GM20431 (cell line): Measurements from ENCODE around the gene SEC62.

Experiments
- in situ Hi-C: fragments of 300-500 bp; cut with MseI, MboI; formaldehyde crosslinking; loops from one replicate; pipeline ENCODE4 v1.15.0; 2020; ENCODE audit warnings: low sequenced_read_pairs; ENCODE audit not compliant: unreplicated experiment

The SEC62 gene

DNA sequence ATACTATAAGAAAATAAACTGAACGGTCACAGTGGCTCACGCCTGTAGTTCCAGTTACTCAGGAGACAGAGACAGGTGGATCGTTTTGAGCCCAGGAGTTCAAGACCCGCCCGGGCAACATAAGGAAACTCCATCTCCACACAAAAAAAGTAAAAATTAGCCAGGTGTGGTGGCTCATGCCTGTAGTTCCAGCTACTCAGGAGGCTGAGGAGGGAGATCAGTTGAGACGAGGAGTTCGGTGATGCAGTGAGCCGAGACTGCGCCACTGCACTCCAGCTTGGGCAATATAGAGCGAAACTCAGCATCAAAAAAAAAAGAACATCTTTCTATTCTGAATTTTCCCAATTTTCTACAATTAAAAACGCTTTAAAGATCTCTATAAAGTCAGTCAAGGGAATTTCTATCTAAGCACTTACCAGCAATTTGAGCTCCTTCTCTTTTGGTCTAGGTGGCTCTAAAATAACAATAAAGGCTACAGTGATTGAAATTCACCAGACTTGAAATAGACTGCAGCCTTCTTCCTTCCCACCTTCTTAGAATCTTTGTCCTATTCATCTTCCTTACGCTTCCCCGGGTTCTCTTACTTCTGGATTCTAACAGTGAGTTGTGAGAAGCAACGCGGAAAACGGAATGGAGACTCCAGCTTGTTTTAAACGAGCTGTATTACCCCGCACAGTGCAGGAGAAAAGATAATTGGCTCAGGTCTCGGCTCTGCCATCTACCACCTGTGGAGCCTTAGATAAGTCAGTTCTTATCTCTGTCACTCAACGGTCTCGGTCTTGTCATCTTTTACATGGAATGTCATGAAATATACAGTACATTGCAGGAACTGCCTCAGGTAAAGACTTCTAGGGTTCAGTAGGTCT is 812 bp upstream of the SEC62 start:
- in situ Hi-C loops = no loop called here

DNA sequence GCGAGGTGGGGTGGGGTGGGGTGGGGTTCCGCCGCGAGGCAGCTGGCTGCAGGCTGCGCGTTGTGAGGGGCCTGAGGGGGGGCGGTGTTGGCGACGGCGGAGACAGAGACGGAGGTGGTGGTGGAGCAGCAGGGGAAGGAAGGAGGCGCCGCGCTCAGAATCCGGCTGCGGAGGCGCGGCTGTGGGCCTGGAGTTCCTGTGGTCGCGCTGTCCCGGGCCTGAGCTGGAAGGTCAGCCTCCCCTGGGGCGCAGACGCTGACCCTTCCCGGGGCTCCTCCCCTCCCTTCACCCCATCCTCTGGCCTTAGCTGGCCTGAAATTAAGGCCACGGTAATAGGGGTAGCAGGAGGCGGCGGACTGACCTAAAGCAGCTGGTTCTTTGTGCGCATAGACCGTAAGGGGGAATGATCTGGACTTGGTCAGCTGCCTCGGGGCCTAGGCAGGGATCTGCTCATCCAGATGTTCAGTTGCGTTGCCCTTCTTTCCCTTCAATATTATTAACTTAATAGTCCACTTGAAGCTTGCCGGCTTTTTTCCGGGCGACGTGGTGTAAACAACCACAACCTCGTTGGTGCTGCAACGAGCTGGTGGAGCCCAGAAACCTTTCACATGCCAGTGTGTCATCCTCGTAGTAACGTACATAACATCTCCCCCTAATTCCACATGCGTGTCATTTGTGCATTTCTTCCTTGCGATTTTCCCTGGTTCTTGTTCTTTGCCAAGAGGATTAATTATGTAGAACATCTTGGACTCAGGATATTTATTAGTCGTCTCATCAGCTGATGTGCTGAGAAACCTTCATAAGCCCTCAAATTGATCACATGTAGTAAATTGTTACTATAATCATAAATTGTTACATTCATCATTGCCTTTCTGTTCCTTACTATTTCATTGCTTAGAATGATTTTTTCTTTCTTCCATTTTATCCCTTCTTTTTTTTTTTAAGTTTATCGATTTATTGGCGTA is 626 bp downstream of the SEC62 start:
- in situ Hi-C loops = no loop called here

DNA sequence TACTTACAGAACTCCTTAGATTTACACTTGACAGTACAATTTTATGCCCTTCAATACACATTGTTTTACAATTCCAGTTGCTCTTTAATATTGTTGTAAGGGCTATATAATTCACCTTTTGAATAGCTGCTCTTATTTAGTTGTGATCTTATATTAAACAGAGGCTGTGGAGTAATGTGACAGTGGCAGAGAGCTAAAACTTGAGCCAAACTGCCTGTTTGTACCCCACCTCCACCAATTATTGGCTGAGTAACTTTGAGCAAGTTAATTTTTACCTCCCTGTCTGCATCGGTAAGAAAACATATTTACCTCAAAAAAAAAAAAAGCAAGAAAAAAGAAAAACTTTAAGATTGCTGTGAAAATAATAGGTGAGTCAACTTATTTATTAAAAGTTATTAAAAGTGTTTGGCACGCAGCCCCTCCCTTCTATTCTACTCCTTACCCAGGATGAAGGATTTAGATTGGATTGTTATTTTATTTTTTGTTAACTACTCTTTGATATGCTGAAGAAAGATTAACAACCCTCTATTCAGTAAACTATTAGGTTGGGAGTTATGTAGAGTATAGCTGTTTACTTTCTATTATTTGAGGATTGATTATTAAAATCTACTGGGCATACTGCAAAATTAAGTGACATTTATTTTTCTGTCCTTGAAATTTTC is 1.7 kb downstream of the SEC62 start:
- in situ Hi-C loops = no loop called here

DNA sequence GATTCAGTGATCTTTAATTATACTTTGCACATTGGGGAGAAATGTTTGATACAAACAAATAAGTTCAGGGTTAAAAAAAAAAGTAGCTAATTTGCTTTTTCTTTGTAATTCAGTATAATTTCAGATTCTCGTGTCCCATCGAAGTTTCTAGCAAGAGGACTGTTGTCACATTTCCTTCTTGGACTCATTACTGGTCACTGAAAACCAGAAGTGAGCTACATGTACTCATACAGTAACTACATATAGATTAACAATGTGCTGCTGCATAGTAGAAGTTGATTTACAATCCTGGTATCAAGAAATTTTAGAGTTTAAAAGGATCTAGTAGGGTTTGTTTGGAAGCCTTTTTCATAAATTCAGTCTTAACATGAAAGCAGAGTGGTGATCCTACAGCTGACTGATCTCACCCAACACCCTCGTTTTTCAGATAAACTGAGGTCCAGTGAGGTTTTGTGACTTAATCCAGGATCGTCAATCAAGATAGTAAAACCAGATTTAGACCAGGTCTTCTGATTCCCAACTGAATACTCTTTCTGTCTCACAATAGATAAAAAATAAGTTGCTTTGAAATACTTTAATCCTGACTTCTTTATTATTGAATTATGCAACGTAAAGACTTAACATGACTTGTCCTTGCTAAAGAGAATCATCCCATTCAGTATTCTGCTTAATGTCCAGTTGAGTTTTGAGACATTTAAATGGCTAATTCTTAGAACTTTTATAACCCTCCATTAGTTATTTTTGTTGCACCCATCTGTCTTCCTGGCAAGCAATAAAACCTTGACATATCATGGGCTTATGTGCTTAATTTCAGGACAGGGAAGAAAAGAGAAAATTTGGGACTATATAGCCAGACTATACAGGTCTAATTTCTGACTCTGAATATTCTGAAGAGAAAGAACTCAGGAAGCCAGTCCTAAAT is 2.8 kb downstream of the SEC62 start:
- in situ Hi-C loops = no loop called here

DNA sequence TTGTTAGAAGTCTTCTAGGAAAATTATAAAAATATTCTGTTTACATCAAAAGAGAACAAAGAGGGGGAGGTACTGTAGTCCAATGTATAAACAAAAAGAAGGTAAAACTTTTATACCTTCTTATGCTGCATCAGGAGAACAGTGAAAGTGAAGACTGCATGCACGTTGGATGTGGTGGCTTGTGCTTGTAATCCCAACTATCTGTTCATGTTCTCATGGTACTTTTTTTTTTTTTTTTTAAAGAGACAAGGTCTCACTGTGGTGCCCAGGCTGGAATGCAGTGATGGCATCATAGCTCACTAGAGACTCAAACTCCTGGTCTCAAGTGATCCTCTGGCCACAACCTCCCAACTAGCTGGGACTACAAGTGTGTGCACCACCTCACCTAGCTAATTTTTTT is 4.2 kb downstream of the SEC62 start:
- in situ Hi-C loops = no loop called here

DNA sequence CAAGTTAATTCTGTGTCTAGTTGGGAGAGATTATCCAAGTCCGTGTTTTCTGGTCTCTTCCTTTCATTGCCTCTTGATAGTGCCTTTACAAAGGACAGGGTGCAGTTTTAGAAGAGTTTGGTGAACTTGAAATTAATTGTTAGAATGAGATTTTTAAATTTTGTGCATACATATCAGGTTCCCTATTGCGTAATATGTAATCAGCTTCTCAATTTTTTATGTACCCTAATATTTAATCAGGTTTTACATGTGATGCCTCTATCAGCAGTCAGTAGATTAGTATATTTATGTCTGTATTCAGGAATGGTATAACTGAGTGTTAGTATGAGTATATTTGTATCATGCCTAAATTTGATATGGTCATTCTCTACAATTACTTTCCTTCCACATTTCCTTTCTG is 4.9 kb downstream of the SEC62 start:
- in situ Hi-C loops = no loop called here

DNA sequence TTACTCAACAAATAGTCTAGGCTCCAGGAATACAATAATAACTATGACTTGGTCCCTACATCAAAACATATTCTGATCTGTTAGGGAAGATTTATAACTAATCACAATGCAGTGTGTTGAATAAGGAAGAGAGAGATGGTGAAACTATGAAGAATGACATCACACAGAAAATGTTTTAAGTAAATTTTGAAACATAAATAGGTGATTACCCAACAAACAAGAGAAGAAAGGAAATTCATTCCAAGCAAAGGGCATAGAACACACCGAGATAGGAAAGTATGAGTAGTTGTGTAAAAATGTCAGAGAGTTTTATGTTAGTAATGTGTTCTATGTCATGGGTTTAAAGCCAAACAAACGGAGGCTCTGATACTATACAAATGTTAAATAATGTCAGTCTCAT is 13.4 kb downstream of the SEC62 start:
- in situ Hi-C loops = no loop called here

DNA sequence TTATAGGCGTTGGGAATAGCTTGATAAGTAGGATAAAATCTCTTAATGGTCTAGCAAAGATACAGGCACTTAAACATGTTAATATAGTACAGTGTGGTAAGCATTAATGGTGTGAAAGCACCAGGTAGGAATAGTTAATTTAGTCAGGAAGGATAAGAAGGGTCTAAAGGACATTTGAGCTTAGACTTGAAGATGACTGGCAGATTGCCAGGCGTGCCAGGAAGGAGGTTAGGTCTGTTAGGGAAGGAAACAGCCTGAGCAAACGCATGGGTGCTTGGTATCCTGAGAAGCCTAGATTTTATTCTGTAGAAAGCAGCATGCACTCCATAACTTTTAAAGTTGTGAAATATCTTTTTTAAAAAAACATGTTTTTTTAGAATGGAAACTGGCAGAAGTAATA is 17.7 kb downstream of the SEC62 start:
- in situ Hi-C loops = no loop called here

DNA sequence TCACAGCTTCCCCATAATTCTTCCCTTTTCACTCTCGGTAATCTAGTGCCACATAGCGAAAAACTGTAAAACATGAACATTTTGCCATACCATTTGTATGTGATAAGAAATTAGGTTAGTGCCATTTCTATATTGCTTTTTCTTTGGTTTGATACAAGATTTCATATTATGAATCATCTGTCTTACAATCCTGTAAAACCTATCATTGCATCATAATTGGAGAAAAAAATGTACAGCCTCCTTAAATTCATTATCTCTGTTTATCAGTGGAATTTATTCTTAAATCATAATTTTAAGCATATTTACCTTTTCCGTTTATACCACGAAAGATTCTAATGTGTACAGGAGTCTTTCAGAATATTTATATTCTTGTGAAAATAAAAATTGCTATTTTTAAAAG is 23.8 kb downstream of the SEC62 start:
- in situ Hi-C loops = no loop called here

DNA sequence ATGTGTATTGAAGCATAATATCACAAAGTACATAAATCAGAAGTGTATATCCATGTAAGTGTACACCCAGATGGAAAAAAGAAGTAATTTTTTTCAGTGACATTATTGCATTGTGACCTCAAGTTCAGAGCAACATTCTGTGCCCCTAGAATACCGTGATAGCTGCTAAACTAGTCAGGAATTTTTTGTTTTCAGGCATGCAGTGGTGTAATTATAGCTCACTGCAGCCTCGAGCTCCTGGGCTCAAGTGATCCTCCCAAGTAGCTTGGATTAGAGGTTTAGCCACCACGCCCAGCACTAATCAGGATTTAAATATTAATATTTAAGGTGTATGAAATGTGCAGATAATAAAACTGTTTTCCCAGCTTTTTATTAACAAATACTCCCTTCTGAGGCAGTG is 25.5 kb downstream of the SEC62 start:
- in situ Hi-C loops = no loop called here

DNA sequence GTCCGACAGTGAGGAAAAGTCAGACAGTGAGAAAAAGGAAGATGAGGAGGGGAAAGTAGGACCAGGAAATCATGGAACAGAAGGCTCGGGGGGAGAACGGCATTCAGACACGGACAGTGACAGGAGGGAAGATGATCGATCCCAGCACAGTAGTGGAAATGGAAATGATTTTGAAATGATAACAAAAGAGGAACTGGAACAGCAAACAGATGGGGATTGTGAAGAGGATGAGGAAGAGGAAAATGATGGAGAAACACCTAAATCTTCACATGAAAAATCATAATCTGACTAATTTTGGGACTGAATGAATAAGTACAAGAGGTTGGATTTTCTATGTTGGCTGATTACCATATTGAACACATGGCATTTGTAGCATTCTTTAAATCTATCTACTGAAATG is 26.2 kb downstream of the SEC62 start:
- in situ Hi-C loops = no loop called here

DNA sequence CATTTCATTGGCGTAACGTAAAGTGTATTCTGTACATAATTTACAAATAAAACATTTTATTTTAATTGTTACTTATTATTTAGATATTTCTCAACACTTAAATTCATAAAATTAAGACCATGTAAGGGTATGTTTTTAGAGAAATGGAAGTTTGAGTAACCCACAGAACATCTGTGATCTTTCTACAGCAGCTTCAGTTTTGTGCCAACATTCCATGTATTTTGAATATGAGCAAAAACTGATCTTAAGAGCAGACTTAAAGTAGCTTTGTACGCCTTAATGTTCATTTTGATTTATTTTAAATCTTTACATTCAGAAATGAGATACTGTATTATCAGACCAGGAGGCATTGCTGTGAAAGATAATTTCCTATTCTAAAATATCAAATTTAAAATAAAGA is 27.2 kb downstream of the SEC62 start:
- in situ Hi-C loops = no loop called here

DNA sequence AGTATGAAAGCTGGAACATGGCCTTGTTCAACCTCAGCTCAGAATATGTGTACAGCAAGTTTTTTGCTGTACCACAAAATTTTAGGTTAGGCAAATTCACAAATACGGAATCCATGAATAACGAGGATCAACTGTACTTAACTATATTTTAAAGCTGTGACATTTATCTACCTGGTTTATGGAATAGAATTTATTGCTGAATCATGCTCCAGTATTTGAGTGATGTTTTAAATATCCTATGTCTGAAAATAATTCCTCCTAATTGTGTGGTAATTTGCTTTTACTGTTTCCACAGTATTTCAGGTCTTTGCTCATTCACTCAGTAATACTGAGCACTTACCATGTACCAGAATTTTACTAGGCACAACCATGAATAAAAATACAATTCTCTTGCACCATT is 29.5 kb downstream of the SEC62 start:
- in situ Hi-C loops = no loop called here

DNA sequence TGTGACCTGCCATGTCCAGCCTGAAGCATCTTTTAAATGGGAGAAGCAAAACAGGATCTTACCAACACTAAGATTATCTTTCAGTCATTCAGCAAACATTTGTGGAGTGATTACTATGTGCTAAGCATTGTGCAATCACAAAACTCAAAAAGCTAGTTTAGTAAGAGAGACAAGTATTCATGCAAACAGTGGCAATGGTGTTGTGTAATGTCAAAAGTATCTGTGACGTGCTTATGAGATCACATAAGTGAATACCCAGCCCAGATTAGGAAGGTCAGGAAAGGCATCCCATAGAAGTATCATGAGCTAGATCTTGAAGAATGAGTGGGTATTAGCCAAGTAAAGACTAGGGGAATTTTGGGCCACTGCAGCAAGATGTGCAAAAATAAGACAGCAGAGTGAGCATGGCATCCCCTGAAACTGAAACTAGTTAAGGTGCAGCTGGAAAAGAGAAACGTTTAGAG is 32.1 kb downstream of the SEC62 start:
- in situ Hi-C loops = no loop called here

DNA sequence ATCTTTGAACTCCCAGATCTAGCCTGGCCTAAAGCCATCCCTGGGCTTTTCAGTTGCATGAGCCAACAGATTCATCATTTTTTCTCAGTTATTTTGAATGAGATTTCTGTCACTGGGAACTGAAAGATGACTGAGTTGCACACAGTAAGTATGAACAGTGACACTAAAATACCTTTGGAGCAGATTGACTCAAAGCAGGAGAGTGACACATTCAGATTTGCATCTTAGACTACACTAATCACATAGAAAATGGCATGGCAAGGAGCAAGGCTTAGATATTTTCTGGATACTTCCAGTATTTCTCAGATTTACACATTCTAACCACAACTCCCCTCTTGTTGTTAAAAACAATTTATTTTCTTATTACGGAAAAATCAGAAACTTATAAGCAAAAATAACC is 32.8 kb downstream of the SEC62 start:
- in situ Hi-C loops = no loop called here

DNA sequence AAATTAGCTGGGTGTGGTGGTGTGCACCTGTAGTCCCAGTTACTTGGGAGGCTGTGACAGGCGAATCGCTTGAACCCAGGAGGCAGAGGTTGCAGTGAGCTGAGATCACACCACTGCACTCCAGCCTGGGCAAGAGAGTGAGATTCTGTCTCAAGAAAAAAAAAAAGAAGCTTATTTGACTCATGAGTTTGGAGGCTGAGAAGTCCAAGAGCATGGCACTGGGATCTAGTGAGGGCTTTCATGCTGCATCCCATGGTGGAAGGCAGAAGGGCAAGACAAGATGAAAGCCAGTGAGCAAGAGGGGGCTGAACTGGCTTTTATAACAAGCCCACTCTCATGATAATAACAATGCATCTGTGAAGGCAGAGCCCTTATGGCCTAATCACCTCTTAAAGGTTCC is 33.4 kb downstream of the SEC62 start:
- in situ Hi-C loops = no loop called here

DNA sequence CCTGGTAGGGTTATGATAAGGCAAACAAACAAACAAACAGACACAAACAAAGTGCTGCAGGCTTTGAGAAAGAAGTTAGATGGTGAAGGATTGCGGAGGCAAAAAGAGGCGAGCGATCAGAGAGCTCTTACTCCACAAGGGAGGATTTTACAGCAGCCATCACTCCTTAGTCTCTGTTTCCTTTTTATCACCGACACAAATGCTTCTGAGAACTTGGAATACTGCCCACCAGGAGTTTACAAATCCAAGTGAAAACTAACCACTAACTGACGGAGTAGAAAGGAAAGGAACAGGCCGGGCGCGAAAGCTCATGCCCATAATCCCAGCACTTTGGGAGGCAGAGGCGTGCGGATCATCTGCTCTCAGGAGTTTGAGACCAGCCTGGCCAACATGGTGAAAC is 35.6 kb downstream of the SEC62 start:
- in situ Hi-C loops = no loop called here

DNA sequence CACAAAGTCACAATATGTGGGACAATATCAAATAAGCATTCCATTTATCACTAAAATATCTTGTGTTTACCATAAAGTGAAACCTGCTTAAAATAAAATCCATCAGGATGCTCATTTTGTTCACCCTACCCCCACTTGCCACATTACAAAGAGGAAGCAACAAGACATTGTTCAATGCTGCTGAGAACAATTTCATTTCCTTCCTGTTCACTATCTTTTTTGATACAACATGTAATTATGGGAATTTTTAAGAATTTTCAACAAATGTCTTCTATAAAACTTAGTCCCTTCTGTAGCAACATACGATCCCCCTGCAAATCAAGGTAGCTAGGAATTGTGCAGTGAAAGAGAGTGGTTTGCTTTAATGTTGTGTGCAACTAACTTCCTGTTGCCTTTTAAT is 36.3 kb downstream of the SEC62 start:
- in situ Hi-C loops = no loop called here

DNA sequence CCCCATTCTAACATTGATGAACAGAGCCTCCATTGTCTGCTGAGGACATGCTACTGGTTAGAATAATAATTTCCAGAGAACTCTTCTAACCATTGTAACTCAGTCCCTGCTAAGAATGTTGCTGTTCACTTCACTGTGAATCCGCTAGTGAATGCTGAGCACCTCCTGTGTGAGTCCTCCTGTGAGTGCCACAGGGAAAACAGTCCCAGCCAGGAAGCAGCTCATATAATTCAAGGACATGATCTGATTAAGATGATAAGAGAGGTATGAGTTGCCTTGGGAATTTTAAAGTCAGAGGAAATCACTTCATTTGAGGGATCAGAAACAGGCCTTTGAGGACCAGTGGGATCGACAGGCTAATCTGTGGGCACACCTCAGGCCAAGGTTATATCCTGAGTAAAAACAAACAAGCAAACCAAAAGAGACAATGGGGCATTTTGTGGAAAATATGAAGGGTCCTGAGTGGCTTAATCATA is 37.3 kb downstream of the SEC62 start:
- in situ Hi-C loops = no loop called here
